Anterior cingulate cortex (tissue), 58 donors: Measurements from ENCODE around the gene ST6GALNAC5.
A peak's percentile ranks its signal among the peaks of the same experiment; 100 is the strongest.

Source experiments
- DNase-seq, 58 donors: peaks; one replicate each; lab custom pipeline; 2025; lab: John Stamatoyannopoulos, UW

Gene ST6GALNAC5

DNA sequence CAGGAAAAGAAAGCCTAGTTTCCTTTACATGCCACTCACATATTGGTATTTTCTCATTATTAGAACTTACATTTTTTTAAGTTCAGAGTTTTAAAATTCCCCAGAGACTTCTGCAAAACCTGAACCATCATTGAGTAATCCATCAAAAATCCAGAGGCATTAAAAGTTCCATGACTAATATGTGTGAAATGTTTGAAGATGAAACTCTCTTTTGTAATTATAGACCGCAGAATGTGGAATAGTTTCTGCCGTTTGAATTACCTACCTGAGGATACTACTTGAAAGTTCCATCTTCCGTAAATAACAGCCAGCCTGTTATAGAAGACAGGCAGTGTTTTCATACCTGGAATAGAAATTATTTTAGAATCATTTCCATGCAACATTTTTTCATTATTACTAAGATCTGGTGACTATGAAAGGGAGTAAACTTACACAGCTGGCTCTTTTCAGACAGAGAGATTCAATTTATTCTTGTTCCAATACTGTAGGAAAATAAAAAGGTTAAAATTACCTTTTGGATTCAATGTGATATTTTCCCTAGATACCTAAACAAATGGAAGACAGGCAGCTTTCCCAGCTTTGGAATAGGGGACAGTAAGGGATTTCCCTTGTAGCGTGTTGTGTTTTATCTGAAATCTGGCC, 131.4 kb downstream of the ST6GALNAC5 start:
- DNase-seq = no peak

- DNase-seq = no peak
Observed at GRCh38 chr1:77007675-77008074, 140.4 kb downstream of the ST6GALNAC5 start.

- DNase-seq = no peak
Observed at GRCh38 chr1:77010937-77011336, 143.7 kb downstream of the ST6GALNAC5 start.

DNA sequence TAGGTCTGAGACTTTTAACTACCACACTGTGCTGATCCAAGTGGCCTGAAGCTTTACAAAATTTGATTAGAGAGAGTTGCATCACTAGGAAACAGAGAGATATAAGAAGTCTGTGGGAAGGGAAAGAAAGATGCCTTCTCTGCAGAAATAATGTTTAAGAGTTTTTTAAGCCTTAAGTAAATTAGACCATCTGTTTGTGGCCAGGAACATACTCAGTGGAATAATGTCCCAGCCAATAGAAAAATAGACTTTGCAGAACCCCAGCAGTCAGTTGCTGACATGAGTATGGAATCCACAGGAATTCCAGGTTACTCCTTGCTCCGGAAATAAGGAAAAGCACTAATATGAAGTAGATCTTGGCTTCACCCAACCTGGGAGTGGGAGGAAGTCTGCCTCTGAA, 144.8 kb downstream of the ST6GALNAC5 start:
- DNase-seq = no peak

GRCh38 chr1:77014073-77014788, 147.0 kb downstream of the ST6GALNAC5 start:
- no peak for DNase-seq

GRCh38 chr1:77015748-77016341, 148.6 kb downstream of the ST6GALNAC5 start:
- no peak for DNase-seq

GRCh38 chr1:77016386-77016985, 149.2 kb downstream of the ST6GALNAC5 start:
- DNase-seq = no peak

- no peak for DNase-seq
Observed at GRCh38 chr1:77018311-77018710, 151.0 kb downstream of the ST6GALNAC5 start.

- no peak for DNase-seq
Observed at GRCh38 chr1:77018761-77019160, 151.5 kb downstream of the ST6GALNAC5 start.

- DNase-seq = no peak
Observed at GRCh38 chr1:77021732-77022131, 154.5 kb downstream of the ST6GALNAC5 start.

DNA sequence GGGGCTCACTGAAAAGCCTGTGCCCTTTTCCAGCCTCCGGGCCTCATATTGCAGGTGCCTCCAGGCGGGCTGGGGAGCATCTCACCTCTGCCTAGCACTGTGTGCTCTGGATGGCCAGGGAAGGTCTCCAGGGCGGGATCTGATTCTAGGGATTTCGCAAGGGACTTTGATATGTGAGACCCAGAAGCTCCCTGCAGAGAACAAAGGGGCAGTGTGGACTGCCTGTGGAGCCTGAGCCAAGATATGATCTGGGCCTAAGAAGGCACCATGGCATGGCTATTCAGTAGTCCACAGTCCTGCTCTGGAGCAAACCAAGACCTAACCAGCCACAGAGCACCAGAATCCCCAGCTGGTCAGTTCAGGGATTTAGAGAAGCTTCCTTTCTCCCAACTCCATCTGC, 157.2 kb downstream of the ST6GALNAC5 start:
- no peak for DNase-seq

- DNase-seq = no peak
Observed at GRCh38 chr1:77025599-77025998, 158.3 kb downstream of the ST6GALNAC5 start.

DNA sequence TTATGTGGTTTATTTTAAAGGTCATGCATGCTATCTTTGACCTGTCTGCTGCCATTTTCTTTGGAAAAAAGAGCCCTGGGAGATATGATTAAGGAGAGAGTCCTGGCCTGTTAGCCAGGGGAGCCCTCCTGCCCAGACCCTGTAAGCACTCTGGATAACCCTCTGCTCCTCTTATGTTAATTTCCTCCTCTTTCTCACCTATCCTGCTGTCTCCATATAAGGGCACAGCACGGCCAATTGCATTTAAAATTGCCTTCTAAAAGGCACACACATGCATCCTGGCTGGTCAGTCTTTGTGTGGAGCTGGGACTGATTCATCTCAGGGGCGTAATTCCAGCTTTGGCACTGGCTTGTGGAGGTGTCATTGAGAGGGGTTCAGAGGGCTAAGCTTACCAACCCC, 158.9 kb downstream of the ST6GALNAC5 start:
- DNase-seq = no peak

DNA sequence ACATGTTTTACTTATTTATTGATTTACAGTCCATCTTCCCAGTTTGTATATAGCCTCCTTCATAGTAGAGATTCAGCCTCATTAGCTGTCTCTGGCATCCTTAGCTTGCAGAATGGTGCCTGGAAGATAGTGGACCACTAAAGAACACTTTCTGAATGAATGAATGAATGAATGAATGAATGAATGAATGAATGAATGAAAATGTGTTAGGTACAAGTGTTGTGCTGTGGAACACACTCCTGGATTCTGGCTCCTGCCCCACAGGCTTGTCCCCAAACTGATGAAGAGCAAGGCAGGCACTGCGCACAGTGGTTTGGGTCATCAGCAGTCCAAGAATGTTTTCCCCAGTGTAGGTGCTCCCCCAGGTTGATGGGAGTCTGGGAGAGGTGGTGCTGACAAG, 159.4 kb downstream of the ST6GALNAC5 start:
- no peak for DNase-seq

GRCh38 chr1:77027847-77028246, 160.6 kb downstream of the ST6GALNAC5 start:
- DNase-seq = no peak

DNA sequence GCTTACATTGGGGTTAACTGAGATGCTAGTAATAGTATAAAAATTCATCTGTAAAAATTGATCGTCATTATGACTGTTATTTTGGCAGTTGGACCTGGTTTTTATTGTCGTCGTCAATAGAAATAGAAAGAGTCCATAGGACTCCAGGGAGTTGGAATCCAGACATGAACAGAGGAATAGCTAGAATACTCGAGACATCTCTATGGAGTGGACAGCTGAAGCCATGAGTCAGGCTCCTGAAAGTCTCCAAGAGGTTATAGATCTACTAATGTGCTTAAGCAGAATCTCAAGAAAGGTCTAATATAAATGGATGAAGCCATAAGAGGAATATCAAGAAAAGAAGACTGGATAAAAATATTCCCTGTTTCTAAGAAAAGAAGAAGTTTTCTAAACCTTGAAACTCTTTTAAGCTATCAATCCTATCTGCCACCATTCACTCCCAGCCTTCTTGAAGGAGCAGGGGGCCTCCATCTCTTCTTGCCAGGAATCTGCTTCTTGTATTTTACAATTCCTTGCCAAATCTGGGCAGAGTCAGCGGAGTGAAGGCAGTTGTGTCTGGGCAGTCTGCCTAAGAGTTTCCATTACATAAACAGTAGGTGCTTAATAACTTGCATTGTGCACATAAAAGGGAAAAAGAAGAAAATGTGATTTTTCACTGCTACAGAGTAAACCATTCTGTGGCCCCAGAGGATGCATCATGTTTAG, 163.3 kb downstream of the ST6GALNAC5 start:
- no peak for DNase-seq

DNA sequence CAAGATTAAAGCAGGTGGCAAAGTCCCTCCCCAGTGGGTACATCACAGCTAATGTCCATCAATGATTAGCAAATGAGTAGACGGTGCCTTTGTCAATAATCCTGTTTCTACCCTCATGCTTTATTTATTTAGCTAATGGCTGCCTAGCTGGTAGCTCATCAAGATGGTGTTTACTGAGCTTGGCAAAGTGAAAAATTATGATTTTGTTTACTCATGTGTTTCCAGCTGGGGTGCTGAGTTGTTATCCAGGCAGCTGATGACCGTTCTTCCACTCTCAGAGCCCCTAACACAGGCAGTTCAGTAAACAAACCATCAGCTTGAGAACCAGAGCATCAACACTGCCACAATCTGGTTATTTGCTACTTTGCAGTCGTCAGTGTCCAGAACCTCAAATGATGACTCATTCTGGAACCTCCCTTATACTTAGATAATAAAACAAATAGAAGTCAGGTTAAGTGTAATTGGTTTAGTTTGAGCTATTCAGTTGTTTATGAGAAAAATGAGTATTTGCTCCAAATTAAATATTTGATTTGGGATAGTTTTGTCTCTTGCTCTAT, 163.9 kb downstream of the ST6GALNAC5 start:
- no peak for DNase-seq

DNA sequence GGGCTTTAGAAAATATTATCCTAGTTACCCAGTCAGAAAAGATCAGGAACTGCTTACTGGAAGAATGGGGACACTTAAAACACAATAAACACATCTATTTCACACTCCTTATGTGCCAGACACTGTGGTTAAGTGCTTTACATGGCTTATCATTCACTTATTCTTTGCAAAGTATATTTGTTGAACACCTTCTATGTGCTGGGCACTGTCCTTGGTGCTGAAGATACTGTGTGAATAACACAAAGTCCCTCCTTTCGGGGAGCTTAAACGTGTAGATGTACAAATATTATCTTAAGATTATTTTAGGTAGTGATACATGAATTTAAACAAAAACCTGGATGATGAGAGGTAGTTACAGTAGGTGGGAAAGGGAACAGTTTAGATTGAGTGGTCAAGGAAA, 169.3 kb downstream of the ST6GALNAC5 start:
- no peak for DNase-seq

DNA sequence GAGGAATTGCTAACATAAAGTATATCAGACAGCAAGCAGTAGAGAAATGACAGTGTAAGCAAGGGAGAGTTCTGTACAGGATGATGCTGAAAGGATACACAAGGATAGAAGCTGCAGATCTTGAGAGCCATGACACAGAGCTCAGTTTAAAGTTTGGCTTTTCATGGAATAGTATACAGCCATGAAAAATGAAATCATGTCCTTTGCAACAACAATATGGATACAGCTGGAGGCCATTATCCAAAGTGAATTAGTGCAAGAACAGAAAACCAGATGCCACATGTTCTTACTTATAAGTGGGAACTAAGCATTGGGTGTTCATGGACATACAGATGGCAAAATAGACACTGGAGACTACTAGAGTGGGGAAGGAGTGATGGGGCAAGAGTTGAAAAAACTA, 169.8 kb downstream of the ST6GALNAC5 start:
- no peak for DNase-seq

- peak in 23 of 58 donors; percentile 1 to 75 (median 16) for DNase-seq
Observed at GRCh38 chr1:77038000-77038399, 170.7 kb downstream of the ST6GALNAC5 start.

GRCh38 chr1:77039111-77039510, 171.8 kb downstream of the ST6GALNAC5 start:
- DNase-seq = peak in 1 of 58 donors; percentile 22
